HL-60/S4 treated with retinoic acid at 250 ng/mL for 4 days and 3 days (cell line): ENCODE measurements around the gene HNRNPUL2.
"Not testable (repeated sequence)": the region's sequence is repeated elsewhere in the genome, so short reads cannot be mapped to it uniquely, and the experiment has no call there.

Source experiments
- in situ Hi-C: fragments of 300-500 bp; cut with MboI; formaldehyde crosslinking; loops from 2 replicates; pipeline ENCODE4 v1.7.0; 2022; ENCODE audit warnings: low sequenced_read_pairs

Gene HNRNPUL2

GRCh38 chr11:62705880-62706849 is 21.1 kb downstream of the HNRNPUL2 start:
- in situ Hi-C loops: loop anchor here (10.0 kb wide), 1 partner anchor 111 kb away; the partner anchor contains the start of gene TUT1

DNA sequence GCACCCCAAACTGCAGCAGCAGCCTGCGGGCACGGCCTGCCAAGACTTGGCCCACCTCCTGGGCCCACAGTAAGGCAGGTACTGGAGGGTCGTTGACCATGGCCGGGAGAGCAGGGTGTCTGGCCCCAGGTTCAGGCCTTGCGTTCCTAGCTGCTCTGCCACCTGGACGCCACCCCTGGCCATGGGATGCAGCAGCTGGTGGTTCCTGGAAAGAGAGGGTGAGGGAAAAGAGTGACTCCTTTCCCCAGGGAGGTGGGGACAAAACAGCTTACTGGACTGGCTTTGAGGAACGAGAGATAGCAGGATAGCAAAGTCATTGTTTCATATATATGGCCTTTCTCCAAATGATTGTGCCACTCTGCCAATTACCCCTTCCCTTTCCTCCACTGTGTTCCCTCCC is 21.8 kb downstream of the HNRNPUL2 start:
- in situ Hi-C loops: loop anchor here (10.0 kb wide), 1 partner anchor 111 kb away; the partner anchor contains the start of gene TUT1

DNA sequence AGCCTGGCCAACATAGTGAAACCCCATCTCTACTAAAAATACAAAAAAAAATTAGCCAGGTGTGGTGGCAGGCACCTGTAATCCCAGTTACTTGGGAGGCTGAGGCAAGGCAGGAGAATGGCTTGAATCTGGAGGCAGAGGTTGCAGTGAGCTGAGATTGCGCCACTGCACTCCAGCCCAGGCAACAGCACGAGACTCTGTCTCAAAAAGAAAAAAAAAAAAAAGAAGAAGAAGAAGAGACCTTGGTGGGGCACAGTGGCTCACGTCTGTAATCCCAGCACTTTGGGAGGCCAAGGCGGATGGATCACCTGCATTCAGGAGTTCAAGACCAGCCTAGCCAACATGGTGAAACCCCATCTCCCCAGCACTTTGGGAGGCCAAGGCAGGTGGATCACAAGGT is 23.3 kb downstream of the HNRNPUL2 start:
- in situ Hi-C loops: loop anchor here (10.0 kb wide), 1 partner anchor 109 kb away; the partner anchor contains the start of gene TUT1

DNA sequence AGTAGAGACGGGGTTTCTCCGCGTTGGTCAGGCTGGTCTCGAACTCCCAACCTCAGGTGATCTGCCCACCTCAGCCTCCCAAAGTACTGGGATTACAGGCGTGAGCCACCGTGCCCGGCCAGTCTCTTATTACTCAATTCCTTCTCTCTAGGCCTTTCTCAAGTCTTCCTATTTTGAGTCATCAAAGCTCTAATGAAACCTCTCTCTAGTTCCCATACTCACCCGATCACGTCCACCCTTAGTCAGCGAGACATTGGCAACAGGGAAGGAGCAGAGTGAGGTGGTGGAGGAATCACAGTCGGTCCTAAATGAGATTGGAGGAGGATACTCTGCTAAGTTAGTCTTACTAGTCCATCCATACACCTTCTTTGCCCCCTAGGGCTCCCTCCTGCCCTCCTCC is 25.0 kb downstream of the HNRNPUL2 start:
- in situ Hi-C loops: loop anchor here (10.0 kb wide), 1 partner anchor 107 kb away; the partner anchor contains the start of gene TUT1

GRCh38 chr11:62694455-62695167 is 32.6 kb downstream of the HNRNPUL2 start:
- in situ Hi-C loops: loop anchor here (10.0 kb wide), 1 partner anchor 280 kb away; the partner anchor contains the start of gene SCGB1A1

- in situ Hi-C loops: loop anchor here (10.0 kb wide), 1 partner anchor 279 kb away; the partner anchor contains the start of gene SCGB1A1
Observed at GRCh38 chr11:62693624-62694023, 33.6 kb downstream of the HNRNPUL2 start.

DNA sequence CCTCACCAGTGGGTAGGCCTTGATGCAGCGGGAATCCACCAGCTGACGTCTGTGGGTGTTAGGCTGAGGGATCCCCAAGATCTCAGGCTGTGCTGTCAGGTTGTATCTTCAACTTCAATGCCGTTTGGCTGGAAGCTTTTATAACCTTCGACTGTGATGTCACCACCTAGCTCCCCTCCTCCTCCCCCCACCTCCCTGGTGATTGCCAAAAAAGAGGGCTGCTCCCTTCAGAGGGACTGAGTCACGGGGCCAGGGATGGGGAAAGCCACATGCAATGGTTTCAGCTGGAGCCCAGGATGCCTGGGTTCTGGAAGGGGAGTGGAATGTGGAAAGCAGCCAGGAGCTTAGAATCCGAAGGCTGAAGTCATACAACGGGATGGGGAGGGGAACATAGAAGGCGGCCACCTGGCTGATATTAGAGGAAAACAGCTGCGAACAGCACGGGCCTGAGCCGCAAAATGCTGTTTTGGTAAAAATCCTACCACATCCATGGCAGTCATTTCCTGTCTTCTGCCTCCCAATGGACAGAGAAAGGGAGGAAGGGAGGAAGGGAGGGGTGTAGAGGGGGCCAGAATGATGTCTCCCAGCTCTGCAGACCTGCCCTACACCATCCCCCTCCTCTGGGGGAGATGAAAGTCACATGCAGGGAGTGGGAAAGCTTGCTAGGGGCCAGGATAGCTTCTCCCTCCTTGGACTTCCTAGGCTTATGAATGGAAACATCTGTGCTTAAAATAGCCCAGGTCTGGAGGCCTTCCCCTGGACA is 37.7 kb downstream of the HNRNPUL2 start, which contains the start of gene LRRN4CL:
LRRN4CL (minus strand) TSS at position 110 of the 763 bp plus-strand sequence. CDS start 1,022 bp downstream, outside the sequence.
- in situ Hi-C loops: loop anchor here (10.0 kb wide), 1 partner anchor 275 kb away; the partner anchor contains the start of gene SCGB1A1

DNA sequence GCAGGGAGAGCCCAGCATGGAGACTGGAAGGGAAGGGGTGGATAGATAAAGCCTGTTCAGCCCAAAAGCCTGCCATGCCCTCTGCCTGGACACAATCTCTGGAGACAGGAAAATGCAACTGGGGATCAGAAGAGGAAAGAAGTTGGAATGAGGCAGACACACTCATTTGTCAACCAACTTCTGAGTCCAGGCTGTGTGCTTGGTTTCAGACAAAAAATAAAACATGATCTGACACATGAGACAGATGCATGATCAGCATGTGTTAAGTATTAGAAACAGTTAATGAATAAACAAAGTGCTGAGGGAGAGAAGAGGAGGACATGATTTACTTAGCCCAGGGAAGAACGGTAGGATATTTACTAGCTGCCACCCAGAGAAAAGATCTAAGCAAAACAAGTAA is 38.8 kb downstream of the HNRNPUL2 start:
- in situ Hi-C loops: no loop called here

- in situ Hi-C loops: no loop called here
Observed at GRCh38 chr11:62687508-62688396, 39.5 kb downstream of the HNRNPUL2 start.

DNA sequence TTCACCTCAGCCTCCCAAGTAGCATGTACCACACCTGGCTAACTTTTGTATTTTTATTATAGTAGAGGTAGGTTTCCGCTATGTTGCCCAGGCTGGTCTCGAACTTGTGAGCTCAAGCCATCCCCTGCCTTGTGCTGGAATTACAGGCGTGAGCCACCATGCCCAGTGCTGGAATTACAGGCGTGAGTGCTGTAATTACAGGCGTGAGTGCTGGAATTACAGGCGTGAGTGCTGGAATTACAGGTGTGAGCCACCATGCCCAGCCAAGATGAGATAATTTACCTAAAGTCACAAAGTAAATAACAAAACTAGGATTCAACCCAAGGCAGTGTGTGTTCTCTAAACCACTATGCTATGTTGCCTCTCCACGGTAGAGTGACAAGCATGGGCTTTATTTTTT is 44.7 kb downstream of the HNRNPUL2 start:
- in situ Hi-C loops: no loop called here

- in situ Hi-C loops: no loop called here
Observed at GRCh38 chr11:62680825-62681240, 46.4 kb downstream of the HNRNPUL2 start.

DNA sequence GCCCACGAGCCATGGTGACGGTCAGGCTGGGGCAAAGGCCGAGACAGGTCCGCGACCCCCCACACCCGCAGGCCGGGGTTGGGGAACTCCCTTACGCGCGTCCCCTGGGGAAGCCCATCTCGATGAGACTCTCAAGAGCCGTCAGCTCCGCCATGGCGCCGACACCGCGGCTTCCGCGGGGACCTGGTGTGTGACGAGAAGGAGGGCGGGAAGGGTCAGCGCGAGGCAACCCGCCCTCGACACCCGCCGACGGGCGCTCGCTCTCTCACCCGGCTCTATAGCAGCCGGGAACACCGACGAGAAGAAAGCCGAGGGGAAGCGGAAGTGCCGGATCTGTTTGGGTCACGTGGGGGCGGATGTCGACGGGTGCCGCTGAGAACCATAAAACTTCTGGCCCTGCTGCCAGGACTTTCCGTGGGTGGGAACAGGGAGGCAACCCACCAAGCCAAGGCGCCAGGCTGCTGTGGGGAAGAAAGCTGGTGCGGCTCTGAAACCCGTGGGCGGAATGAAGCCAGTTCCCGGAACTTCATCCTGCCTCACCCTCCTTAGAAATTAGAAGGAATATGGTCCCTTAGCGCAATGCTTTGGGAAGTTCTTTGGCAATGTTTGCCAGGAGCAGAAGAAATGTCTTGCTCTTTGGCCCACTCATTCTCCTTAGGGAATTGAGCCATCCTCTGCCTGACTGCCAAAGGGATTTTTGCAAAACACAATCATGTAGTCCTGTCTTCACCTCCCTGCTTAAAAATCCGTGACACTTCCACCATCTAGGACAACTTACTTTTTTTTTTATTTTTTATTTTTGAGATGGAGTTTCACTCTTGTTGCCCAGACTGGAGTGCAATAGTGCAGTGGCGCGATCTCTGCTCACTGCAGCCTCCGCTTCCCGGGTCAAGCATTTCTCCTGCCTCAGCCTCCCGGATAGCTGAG is 48.2 kb downstream of the HNRNPUL2 start, which contains the start of gene UBXN1:
UBXN1 (minus strand) TSS at position 304 of the 927 bp plus-strand sequence; CDS start at position 154, 150 bp downstream.
- in situ Hi-C loops: no loop called here

DNA sequence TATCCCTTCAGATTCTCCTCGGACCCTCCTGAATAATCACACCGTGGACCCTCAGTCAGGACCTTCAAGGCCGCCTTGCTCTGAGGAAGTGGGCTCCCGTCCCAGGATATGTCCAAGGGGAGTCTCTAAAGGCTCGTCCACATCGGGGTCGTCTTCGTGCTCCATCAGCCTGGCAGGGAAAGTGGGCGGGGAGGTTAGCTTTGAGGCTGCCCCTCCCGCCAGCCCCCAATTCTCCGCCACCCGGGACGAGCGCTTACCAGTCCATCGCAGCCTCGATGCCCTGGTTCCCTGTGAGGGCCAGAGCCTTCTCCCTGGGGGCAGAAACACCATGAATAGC is 48.9 kb downstream of the HNRNPUL2 start:
- in situ Hi-C loops: no loop called here

DNA sequence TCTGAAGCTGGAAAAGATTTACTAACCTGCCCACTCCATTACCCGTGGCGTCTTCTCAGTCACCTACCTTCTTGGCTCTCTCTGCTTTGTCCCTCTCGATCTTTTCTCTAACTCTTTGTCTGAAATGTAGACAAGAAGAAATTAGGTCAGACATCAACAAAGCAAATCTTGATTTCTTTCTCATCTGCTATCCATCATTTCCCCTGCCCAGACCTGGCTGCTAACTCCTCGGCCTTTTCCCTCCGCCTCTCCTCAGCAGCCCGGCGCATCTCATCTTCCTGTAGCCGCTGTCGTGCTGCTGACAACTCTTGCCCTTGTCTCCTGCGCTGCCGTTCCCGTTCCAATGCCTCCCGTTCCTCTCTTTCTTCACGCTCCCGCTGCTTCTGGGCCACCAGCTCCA is 49.5 kb downstream of the HNRNPUL2 start:
- in situ Hi-C loops: no loop called here

- in situ Hi-C loops: no loop called here
Observed at GRCh38 chr11:62677156-62677555, 50.1 kb downstream of the HNRNPUL2 start.

- in situ Hi-C loops: no loop called here
Observed at GRCh38 chr11:62676698-62677097, 50.6 kb downstream of the HNRNPUL2 start.

DNA sequence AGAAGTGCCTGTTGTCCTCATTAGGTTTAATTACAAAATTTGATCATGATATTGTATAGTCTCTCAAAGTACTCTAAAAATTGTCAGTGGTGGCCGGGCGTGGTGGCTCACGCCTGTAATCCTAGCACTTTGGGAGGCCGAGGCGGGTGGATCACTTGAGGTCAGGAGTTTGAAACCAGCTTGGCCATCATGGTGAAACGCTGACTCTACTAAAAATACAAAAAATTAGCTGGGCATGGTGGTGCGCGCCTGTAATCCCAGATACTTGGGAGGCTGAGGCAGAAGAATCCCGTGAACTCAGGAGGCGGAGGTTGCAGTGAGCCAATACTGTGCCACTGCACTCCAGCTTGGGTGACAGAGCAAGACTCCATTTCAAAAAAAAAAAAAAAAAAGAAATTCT is 51.8 kb downstream of the HNRNPUL2 start:
- in situ Hi-C loops: not testable (repeated sequence)

DNA sequence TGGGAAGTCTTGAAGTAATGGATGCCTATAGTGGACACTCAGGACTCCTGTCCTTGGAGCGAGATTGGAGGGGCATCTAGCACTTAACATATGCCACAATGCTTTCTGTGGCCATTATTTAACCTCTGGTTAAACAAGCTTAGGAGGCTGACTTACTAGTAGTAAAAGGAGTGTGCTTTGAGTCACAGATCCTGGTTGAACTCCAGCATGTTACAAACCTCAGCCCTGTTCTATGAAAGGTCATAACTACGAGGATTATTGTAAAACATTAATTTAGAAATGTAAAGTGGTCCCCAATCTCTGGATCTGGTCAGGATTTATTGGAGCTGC is 54.1 kb downstream of the HNRNPUL2 start:
- in situ Hi-C loops: no loop called here
